MCF 10A (cell line): ENCODE results near the gene FBRS. TPM values are rescaled to one million over a fixed set of nuclear protein-coding genes. Genes with fewer than 3 reads are reported as not detected.

Source experiments
- BruUV-seq: library from RNA; stranded (reverse); fragments of 400-500 nt; replicated peaks from 2 replicates; lab custom pipeline; 2021; lab: Mats Ljungman, UMichigan
- CTCF ChIA-PET: fragments of 300-600 bp; sonication (Branson Sonifier 250); formaldehyde crosslinking; extraction: SDS; loops from one replicate; lab custom pipeline; 2021; ENCODE audit warnings: antibody characterized with exemption, inconsistent platforms; lab: Yijun Ruan, JAX
- POLR2A ChIA-PET: fragments of 300-600, 350-650 bp; sonication (Branson Sonifier 250); formaldehyde crosslinking; extraction: SDS; loops from one replicate; lab custom pipeline; 2020; ENCODE audit warnings: antibody characterized with exemption, inconsistent platforms; lab: Yijun Ruan, JAX
- DNase-seq: peaks from one replicate; pipeline ENCODE4 v3.0.0-alpha.2; 2018; ENCODE audit not compliant: unreplicated experiment
- H3K27ac Mint-ChIP-seq: one replicate; pipeline ENCODE4 v1.8.0; 2022; ENCODE audit warnings: mild to moderate bottlenecking, low read depth, mixed read lengths; ENCODE audit not compliant: unreplicated experiment
- H3K27me3 Mint-ChIP-seq: one replicate; pipeline ENCODE4 v1.8.0; 2022; ENCODE audit warnings: mixed read lengths; ENCODE audit not compliant: insufficient read depth, unreplicated experiment
- H3K36me3 Mint-ChIP-seq: one replicate; pipeline ENCODE4 v1.8.0; 2022; ENCODE audit warnings: mild to moderate bottlenecking, moderate library complexity, mixed read lengths; ENCODE audit not compliant: insufficient read depth, unreplicated experiment
- H3K4me1 Mint-ChIP-seq: one replicate; pipeline ENCODE4 v1.8.0; 2022; ENCODE audit warnings: mixed read lengths; ENCODE audit not compliant: insufficient read depth, unreplicated experiment
- H3K4me3 Mint-ChIP-seq: one replicate; pipeline ENCODE4 v1.8.0; 2022; ENCODE audit warnings: mild to moderate bottlenecking, moderate library complexity, mixed read lengths; ENCODE audit not compliant: unreplicated experiment
- H3K9me3 Mint-ChIP-seq: one replicate; pipeline ENCODE4 v1.8.0; 2022; ENCODE audit warnings: mixed read lengths; ENCODE audit not compliant: unreplicated experiment
- intact Hi-C: fragments of 100-400 bp; cut with micrococcal nuclease; formaldehyde crosslinking; loops from 2 replicates; pipeline ENCODE4 v1.14.1; 2022
- total RNA-seq: library from RNA; stranded (reverse); gene quantifications from 2 replicates; pipeline ENCODE4 v1.2.3, GENCODE V29; 2022
- TF ChIP-seq, protein P1 (sequence below): fragments of 200-600 bp; IDR thresholded peaks from one replicate; pipeline ENCODE4 v1.8.0; 2022; ENCODE audit warnings: antibody characterized with exemption, mild to moderate bottlenecking; ENCODE audit not compliant: unreplicated experiment

FBRS gene
- total RNA-seq, 1 experiment from 2014 or later, result 69.1 TPM

GRCh38 chr16:30651124-30652004 is 6.9 kb upstream of the FBRS start:
- no peaks in the 10 kb centered on the region for H3K27me3 Mint-ChIP-seq
- DNase-seq, result peak; percentile 58
- POLR2A ChIA-PET, result interaction anchor here (0.8 to 3.1 kb wide), 14 partner anchors 8 to 281 kb away, joined by 3 to 22 read pairs (median 4); partner anchors contain the start of genes DCTPP1, FBRS, SRCAP and TBC1D10B

DNA sequence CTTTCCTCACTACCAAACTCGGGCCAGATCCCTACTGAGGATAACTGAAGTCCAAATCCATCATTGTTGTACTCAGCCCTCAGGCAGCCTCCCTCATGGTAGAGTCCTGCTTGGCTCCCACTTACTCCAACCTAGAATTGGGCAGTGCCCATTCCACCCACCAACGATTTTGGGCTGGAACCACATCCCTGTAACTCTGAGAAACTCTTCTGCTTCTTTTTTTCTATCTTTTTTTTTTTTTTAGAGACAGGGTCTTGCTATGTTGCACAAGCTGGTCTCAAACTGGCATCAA is 6.3 kb upstream of the FBRS start:
- H3K9me3 Mint-ChIP-seq, result no peaks in the 10 kb centered on the region
- H3K4me3 Mint-ChIP-seq, result peak overlapping the region; percentile 98
- peaks cover 52% of the 10 kb centered on the region for H3K36me3 Mint-ChIP-seq
- peak overlapping the region; percentile 94 for H3K27ac Mint-ChIP-seq
- CTCF ChIA-PET, result interaction anchor here (0.6 to 0.7 kb wide), 2 partner anchors 43 to 78 kb away, joined by 3 read pairs; no protein-coding TSS in a partner anchor
- intact Hi-C loops, result no loop called here
- TF ChIP-seq, protein P1, sequence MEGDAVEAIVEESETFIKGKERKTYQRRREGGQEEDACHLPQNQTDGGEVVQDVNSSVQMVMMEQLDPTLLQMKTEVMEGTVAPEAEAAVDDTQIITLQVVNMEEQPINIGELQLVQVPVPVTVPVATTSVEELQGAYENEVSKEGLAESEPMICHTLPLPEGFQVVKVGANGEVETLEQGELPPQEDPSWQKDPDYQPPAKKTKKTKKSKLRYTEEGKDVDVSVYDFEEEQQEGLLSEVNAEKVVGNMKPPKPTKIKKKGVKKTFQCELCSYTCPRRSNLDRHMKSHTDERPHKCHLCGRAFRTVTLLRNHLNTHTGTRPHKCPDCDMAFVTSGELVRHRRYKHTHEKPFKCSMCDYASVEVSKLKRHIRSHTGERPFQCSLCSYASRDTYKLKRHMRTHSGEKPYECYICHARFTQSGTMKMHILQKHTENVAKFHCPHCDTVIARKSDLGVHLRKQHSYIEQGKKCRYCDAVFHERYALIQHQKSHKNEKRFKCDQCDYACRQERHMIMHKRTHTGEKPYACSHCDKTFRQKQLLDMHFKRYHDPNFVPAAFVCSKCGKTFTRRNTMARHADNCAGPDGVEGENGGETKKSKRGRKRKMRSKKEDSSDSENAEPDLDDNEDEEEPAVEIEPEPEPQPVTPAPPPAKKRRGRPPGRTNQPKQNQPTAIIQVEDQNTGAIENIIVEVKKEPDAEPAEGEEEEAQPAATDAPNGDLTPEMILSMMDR, result no peak
- no peak for DNase-seq
- H3K27me3 Mint-ChIP-seq, result no peaks in the 10 kb centered on the region
- H3K4me1 Mint-ChIP-seq, result peaks cover 12% of the 10 kb centered on the region
- BruUV-seq, result no TSS peak
- POLR2A ChIA-PET, result interaction anchor here (1.0 to 2.0 kb wide), 2 partner anchors 11 to 16 kb away, joined by 4 to 7 read pairs; no protein-coding TSS in a partner anchor

More at GRCh38 chr16:30651124-30652004, 6.9 kb upstream of the FBRS start:
- H3K9me3 Mint-ChIP-seq, result no peaks in the 10 kb centered on the region
- H3K4me3 Mint-ChIP-seq, result peak overlapping the region; percentile 98
- peaks cover 47% of the 10 kb centered on the region for H3K36me3 Mint-ChIP-seq
- intact Hi-C loops, result no loop called here
- TSS peak; percentile 23 for BruUV-seq
- CTCF ChIA-PET, result interaction anchor here (0.6 to 2.0 kb wide), 8 partner anchors 22 to 221 kb away, joined by 3 to 8 read pairs (median 3); partner anchors contain the start of gene DCTPP1
- peaks cover 12% of the 10 kb centered on the region for H3K4me1 Mint-ChIP-seq
- H3K27ac Mint-ChIP-seq, result peak overlapping the region; percentile 94
- TF ChIP-seq, protein P1, result peak; percentile 74

- Mint-ChIP-seq H3K36me3 (peaks cover 52% of the 10 kb centered on the region), H3K4me1 (peaks cover 17% of the 10 kb centered on the region), H3K27ac (peak overlapping the region; percentile 70), H3K27me3 (no peaks in the 10 kb centered on the region), H3K4me3 (peak overlapping the region; percentile 98), H3K9me3 (no peaks in the 10 kb centered on the region)
- TF ChIP-seq, protein P1, result no peak
- DNase-seq, result no peak
- ChIA-PET POLR2A (no interaction called here), CTCF (interaction anchor here (0.6 to 0.7 kb wide), 2 partner anchors 55 to 823 kb away, joined by 3 read pairs; no protein-coding TSS in a partner anchor)
- intact Hi-C loops, result no loop called here
- BruUV-seq, result no TSS peak
These were observed 5.5 kb upstream of the FBRS start for GRCh38 chr16:30652718-30653117.

DNA sequence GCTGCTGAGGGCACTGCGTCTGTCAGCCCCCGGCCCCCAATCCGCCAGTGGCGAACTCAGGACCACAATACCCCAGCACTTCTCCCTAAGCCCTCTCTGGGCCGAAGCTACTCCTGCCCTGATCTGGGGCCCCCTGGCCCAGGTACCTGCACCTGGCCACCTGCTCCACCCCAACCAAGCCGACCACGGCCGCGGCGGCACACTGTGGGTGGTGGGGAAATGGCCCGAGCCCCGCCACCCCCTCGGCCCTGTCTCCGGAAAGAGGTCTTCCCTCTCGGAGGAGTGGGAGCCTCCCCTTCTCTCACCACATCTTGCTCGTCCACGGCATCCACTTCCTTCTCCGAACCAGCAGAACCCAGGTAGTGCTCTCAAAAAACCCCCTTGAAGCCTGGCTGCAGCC is 3.4 kb upstream of the FBRS start:
- H3K36me3 Mint-ChIP-seq, result peaks cover 60% of the 10 kb centered on the region
- no peaks in the 10 kb centered on the region for H3K9me3 Mint-ChIP-seq
- intact Hi-C loops, result no loop called here
- POLR2A ChIA-PET, result interaction anchor here (1.2 kb wide), 1 partner anchor 19 kb away, joined by 5 read pairs; no protein-coding TSS in a partner anchor
- no peaks in the 10 kb centered on the region for H3K27me3 Mint-ChIP-seq
- BruUV-seq, result no TSS peak
- H3K4me3 Mint-ChIP-seq, result no peak overlapping the region
- peaks cover 17% of the 10 kb centered on the region for H3K4me1 Mint-ChIP-seq
- CTCF ChIA-PET, result interaction anchor here (0.7 kb wide), 1 partner anchor 18 kb away, joined by 3 read pairs; no protein-coding TSS in a partner anchor
- DNase-seq, result no peak
- TF ChIP-seq, protein P1, result no peak
- H3K27ac Mint-ChIP-seq, result no peak overlapping the region
